GM10266 (cell line): Measurements from ENCODE around the gene TFAP2C.

Experiments
- DNase-seq: peaks from one replicate; pipeline ENCODE4 v3.0.0; 2012; ENCODE audit errors: extremely low spot score
- CTCF ChIP-seq: IDR thresholded peaks from 2 replicates; pipeline ENCODE4 v1.5.1; 2012; ENCODE audit warnings: mild to moderate bottlenecking, low read depth; ENCODE audit not compliant: control insufficient read depth, insufficient read depth; ENCODE audit errors: missing control alignments

Gene TFAP2C

DNA sequence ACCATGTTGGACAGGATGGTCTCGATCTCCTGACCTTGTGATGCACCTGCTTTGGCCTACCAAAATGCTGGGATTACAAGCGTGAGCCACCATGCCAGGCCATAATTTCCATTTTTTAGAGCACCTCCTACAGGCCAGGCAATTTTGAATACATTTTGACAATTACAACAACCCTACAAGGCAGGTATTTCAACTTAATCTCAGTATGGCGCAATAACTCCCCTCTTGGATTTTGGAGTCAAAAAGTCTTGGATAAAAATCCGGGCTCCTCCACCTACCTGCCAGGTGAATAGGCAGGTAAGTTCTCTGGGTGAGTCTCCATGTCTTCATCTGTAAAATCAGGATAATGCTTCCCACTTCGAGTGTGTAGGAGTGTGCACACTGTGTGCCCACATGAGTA, 39.5 kb upstream of the TFAP2C start:
- TF ChIP-seq CTCF: no peak
- no peak for DNase-seq

GRCh38 chr20:56590888-56591287, 38.2 kb upstream of the TFAP2C start:
- TF ChIP-seq CTCF: no peak

DNA sequence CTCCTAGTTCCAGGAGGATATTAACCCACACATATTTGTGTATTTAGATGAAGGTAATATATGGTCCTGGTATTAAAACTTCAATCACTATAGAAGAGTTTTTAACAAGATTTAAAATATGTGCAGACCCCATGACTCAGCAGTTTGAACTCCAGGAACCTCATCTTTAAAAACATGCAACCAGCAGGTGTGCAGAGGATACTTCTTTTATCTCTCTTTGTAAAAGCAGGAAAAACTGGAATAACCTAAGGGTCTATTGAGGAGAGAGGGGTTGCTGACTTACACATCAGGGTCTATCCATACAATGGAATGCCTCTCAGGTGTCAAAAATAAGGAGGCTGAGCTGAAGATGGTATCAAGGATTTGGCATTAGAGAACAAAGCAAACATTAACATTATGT, 36.9 kb upstream of the TFAP2C start:
- no peak for TF ChIP-seq CTCF
- no peak for DNase-seq

More at GRCh38 chr20:56590888-56591287, 38.2 kb upstream of the TFAP2C start:
- DNase-seq: no peak

- TF ChIP-seq CTCF: no peak
- DNase-seq: no peak
Observed at GRCh38 chr20:56592817-56593216, 36.3 kb upstream of the TFAP2C start.

DNA sequence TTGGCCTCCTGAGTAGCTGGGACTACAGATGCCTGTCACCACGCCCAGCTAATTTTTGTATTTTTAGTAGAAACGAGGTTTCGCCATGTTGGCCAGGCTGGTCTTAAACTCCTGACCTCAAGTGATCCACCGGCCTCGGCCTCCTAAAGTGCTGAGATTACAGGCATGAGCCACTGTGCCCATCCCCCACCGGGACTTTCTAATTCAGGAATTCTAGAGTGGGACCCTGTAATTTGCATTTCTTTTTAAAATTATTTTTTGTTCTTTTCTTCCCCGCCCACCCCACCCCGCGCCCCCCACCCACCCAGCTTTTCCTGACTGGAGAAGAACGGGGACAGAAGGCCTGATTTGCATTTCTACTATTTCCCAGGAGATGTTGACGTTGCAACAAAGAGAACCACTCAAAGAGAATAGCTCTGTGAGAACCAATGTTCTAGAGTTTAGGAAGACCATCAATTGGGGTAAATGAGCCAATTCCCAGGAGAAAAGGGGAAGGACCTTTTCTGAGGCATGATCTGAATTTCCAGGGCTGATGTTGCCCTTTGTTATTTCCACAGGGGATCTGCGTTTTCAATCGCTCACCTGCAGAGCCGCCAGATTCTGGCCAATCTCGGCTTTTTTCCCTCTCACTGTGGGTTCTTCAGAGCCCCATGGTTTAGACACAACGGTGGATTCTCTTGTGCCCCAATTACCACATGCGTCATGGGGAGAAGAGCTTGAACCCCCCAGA, 33.2 kb upstream of the TFAP2C start:
- no peak for DNase-seq
- no peak for TF ChIP-seq CTCF

GRCh38 chr20:56601166-56601565, 27.9 kb upstream of the TFAP2C start:
- TF ChIP-seq CTCF: no peak
- DNase-seq: no peak

DNA sequence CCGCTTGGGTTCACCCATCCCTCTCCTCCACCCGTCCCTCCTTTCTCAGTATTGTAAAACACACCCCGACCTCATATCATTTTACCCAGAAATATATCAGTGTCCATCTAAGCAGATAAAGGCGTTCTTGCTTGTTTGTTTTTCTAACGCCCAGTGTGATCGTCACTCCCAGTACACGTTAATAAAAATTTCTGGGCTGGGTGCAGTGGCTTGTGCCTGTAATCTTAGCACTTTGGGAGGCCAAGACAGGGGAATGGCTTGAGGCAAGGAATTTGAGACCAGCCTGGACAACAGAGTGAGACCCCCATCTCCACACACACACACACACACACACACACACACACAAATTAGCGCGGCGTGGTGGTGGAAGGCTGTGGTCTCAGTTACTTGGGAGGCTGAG, 24.4 kb upstream of the TFAP2C start:
- DNase-seq: no peak
- TF ChIP-seq CTCF: no peak
